NCI-H82 treated with DMSO at 0.1 percent for 48 hours (cell line): Measurements from ENCODE around the gene PCDHB7.
"Not testable (repeated sequence)": the region's sequence is repeated elsewhere in the genome, so short reads cannot be mapped to it uniquely, and the experiment has no call there.

Experiments used
- DNase-seq: peaks from one replicate; lab custom pipeline; 2025; ENCODE audit not compliant: unreplicated experiment; lab: John Stamatoyannopoulos, UW

PCDHB7 gene

GRCh38 chr5:141172381-141173204 lies at the start of gene PCDHB7:
PCDHB7 (plus strand) TSS chr5:141172644; CDS start chr5:141172836, 192 bp downstream.
- no peak for DNase-seq

DNA sequence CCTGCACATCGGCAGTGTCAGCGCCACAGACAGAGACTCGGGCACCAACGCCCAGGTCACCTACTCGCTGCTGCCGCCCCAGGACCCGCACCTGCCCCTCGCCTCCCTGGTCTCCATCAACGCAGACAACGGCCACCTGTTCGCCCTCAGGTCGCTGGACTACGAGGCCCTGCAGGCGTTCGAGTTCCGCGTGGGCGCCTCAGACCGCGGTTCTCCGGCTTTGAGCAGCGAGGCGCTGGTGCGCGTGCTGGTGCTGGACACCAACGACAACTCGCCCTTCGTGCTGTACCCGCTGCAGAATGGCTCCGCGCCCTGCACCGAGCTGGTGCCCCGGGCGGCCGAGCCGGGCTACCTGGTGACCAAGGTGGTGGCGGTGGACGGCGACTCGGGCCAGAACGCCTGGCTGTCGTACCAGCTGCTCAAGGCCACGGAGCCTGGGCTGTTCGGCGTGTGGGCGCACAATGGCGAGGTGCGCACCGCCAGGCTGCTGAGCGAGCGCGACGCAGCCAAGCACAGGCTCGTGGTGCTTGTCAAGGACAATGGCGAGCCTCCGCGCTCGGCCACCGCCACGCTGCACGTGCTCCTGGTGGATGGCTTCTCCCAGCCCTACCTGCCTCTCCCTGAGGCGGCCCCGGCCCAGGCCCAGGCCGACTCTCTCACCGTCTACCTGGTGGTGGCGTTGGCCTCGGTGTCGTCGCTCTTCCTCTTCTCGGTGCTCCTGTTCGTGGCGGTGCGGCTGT lies 48.9 kb upstream of the PCDHB7 start:
- not testable (repeated sequence) for DNase-seq

DNA sequence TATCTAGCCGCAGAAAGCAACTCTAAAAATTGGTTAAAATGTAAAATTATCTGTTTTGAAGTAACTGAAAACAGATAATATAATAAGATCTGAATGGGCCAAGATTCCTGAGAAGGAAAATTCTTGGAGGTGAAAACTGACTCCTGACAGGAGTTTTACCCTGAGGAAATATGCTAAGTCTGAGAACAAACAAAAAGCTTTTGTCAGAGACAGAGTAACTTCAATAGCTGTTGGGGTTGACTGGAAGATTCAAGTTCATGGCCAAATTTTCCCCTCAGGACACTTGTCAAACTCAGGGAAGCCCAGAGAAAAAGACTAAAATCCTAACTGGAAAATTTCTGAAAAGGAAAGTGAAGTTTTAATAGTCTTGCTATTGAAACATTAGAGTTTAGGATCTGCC lies 45.1 kb upstream of the PCDHB7 start:
- DNase-seq = no peak

GRCh38 chr5:141135030-141135717 lies 37.3 kb upstream of the PCDHB7 start, which contains the start of gene PCDHB5:
PCDHB5 (plus strand) TSS chr5:141135206; CDS start chr5:141135435, 229 bp downstream.
- no peak for DNase-seq

- DNase-seq = no peak
These were observed 36.7 kb upstream of the PCDHB7 start for GRCh38 chr5:141135718-141136266.

- not testable (repeated sequence) for DNase-seq
These were observed 35.1 kb upstream of the PCDHB7 start for GRCh38 chr5:141137346-141137745.

DNA sequence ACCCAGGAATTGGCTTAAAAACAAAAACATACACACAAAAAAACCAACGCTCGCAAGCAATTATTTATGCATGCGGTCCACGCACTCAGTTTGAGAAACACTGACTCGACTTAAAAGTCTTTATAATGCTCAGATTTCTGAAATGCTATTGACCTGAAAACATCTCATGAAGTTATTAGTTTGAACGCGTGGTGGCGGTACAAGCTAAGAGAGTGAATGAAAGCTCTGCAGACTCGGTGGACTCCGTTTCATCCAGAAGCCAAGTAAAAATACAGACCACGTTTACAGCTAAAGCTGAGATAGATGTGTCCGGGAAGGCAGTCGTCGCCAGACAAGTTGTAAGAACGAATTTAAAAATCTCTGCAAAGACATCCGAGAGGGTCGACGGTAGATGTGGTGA lies 22.6 kb upstream of the PCDHB7 start, which contains the start of gene PCDHB6:
PCDHB6 (plus strand) TSS at position 246 of the 400 bp plus-strand sequence. CDS start 201 bp downstream, outside the sequence.
- no peak for DNase-seq

DNA sequence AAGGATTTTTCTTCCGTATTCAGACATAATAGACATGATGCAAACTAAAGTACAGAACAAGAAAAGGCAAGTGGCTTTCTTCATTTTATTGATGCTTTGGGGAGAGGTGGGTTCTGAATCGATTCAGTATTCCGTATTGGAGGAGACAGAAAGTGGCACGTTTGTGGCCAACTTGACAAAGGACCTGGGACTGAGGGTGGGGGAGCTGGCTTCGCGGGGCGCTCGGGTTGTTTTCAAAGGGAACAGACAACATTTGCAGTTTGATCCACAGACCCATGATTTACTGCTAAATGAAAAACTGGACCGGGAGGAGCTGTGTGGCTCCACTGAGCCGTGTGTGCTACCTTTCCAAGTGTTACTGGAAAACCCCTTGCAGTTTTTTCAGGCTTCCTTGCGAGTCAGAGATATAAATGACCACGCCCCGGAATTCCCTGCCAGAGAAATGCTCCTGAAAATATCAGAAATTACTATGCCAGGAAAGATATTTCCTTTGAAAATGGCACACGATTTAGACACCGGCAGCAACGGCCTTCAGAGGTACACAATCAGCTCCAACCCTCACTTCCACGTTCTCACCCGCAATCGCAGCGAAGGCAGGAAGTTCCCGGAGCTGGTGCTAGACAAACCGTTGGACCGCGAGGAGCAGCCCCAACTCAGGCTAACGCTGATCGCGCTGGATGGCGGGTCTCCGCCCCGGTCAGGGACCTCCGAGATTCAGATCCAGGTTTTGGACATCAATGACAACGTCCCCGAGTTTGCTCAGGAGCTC lies 22.0 kb upstream of the PCDHB7 start:
- no peak for DNase-seq

- DNase-seq = no peak
These were observed 21.5 kb upstream of the PCDHB7 start for GRCh38 chr5:141150993-141151325.

DNA sequence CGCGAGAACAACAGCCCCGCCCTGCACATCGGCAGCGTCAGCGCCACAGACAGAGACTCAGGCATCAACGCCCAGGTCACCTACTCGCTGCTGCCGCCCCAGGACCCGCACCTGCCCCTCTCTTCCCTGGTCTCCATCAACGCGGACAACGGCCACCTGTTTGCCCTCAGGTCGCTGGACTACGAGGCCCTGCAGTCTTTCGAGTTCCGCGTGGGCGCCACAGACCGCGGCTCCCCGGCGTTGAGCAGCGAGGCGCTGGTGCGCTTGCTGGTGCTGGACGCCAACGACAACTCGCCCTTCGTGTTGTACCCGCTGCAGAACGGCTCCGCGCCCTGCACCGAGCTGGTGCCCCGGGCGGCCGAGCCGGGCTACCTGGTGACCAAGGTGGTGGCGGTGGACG lies 20.8 kb upstream of the PCDHB7 start:
- DNase-seq = not testable (repeated sequence)

- DNase-seq = not testable (repeated sequence)
These were observed 20.3 kb upstream of the PCDHB7 start for GRCh38 chr5:141152096-141152495.

- no peak for DNase-seq
These were observed 16.7 kb upstream of the PCDHB7 start for GRCh38 chr5:141155540-141156374.

- DNase-seq = not testable (repeated sequence)
These were observed 15.1 kb upstream of the PCDHB7 start for GRCh38 chr5:141157356-141157755.

GRCh38 chr5:141157901-141158300 lies 14.5 kb upstream of the PCDHB7 start:
- DNase-seq = not testable (repeated sequence)

GRCh38 chr5:141174291-141175104 lies 2.1 kb downstream of the PCDHB7 start:
- not testable (repeated sequence) for DNase-seq

- DNase-seq = no peak
These were observed 3.5 kb downstream of the PCDHB7 start for GRCh38 chr5:141175933-141176332.

- DNase-seq = not testable (repeated sequence)
These were observed 5.2 kb downstream of the PCDHB7 start, which contains the start of gene PCDHB8 for GRCh38 chr5:141177577-141178191. PCDHB8 (plus strand) TSS chr5:141177790; CDS start chr5:141178035, 245 bp downstream.

GRCh38 chr5:141179371-141179770 lies 6.9 kb downstream of the PCDHB7 start:
- not testable (repeated sequence) for DNase-seq
